RWPE1 (cell line): ENCODE data around the gene KRTAP10-1.
"Not testable (repeated sequence)": the region's sequence is repeated elsewhere in the genome, so short reads cannot be mapped to it uniquely, and the experiment has no call there.

ENCODE experiments used
- CTCF ChIA-PET: fragments of 350-600 bp; sonication (Branson Sonifier 250); formaldehyde crosslinking; extraction: SDS; loops from one replicate; lab custom pipeline; 2021; lab: Yijun Ruan, JAX
- POLR2A ChIA-PET: fragments of 400-600 bp; formaldehyde crosslinking; extraction: SDS; loops from one replicate; lab custom pipeline; 2020; ENCODE audit warnings: antibody characterized with exemption; ENCODE audit not compliant: low non-redundant PET; lab: Yijun Ruan, JAX
- DNase-seq: peaks from one replicate; pipeline ENCODE4 v3.0.0; 2012; ENCODE audit warnings: low spot score
- H3K27ac ChIP-seq: fragments of 450-650 bp; 2 replicates; pipeline ENCODE4 v1.5.1; 2017
- TF ChIP-seq, protein P1 (sequence below): fragments of 450-650 bp; conservative IDR thresholded peaks from 2 replicates; pipeline ENCODE4 v1.5.1; 2017; ENCODE audit warnings: low read depth, mild to moderate bottlenecking

KRTAP10-1 gene

GRCh38 chr21:44503901-44504399, 36.0 kb downstream of the KRTAP10-1 start:
- ChIA-PET CTCF (no interaction called here), POLR2A (no interaction called here)
- H3K27ac ChIP-seq, result no peak overlapping the region
- no peak for DNase-seq
- TF ChIP-seq, protein P1, sequence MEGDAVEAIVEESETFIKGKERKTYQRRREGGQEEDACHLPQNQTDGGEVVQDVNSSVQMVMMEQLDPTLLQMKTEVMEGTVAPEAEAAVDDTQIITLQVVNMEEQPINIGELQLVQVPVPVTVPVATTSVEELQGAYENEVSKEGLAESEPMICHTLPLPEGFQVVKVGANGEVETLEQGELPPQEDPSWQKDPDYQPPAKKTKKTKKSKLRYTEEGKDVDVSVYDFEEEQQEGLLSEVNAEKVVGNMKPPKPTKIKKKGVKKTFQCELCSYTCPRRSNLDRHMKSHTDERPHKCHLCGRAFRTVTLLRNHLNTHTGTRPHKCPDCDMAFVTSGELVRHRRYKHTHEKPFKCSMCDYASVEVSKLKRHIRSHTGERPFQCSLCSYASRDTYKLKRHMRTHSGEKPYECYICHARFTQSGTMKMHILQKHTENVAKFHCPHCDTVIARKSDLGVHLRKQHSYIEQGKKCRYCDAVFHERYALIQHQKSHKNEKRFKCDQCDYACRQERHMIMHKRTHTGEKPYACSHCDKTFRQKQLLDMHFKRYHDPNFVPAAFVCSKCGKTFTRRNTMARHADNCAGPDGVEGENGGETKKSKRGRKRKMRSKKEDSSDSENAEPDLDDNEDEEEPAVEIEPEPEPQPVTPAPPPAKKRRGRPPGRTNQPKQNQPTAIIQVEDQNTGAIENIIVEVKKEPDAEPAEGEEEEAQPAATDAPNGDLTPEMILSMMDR, result no peak

GRCh38 chr21:44503006-44503889, 36.7 kb downstream of the KRTAP10-1 start:
- POLR2A ChIA-PET, H3K27ac ChIP-seq, DNase-seq: not testable (repeated sequence)
- CTCF ChIA-PET, result interaction anchor here (0.6 kb wide), 2 partner anchors 14 to 164 kb away, joined by 3 read pairs; partner anchors contain the start of gene CFAP410

DNA sequence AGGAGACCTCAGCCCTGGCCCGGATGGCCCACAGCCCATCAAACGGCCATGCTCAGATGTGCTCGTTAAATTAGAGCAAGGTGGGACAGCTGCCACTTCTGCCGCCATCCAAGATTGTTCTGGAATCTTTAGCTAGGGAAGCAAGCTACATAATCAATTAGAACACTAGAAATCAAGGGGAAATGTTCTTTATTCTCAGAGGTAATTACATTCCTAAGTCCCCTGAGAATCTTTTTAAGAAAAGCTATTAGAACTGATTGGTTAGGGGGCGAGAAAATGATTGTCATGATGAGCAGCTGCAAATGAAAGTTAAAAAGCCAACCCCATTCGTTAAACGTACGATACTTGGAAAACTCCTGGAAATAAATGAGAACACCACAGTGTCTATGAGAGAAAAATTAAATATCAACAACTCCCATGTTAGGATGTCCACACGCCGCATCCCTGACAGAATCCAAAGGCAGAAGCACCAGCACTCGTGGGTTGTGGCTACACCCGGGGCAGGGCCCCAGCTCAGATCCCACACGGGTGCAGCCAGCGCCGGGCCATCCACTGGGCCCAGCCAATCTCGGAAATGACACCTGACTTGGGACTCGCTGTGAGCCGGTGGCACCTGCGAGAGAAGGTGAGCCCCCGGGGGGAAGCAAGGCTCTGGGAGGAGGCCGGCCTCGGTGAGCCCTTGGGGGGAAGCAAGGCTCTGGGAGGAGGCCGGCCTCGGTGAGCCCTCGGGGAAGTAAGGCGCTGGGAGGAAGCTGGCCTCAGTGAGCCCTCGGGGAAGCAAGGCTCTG, 37.6 kb downstream of the KRTAP10-1 start:
- ChIA-PET POLR2A (no interaction called here), CTCF (interaction anchor here (0.6 to 2.6 kb wide), 2 partner anchors 8 to 163 kb away, joined by 3 to 9 read pairs; partner anchors contain the start of gene CFAP410)
- H3K27ac ChIP-seq, result no peak overlapping the region
- no peak for DNase-seq
- TF ChIP-seq, protein P1, result no peak

- no peak for DNase-seq
- TF ChIP-seq, protein P1, result no peak
- CTCF ChIA-PET, result interaction anchor here (2.6 kb wide), 1 partner anchor 10 kb away, joined by 9 read pairs; no protein-coding TSS in a partner anchor
- POLR2A ChIA-PET, result no interaction called here
- H3K27ac ChIP-seq, result no peak overlapping the region
Observed at GRCh38 chr21:44500111-44500510, 39.9 kb downstream of the KRTAP10-1 start.

- no peak for DNase-seq
- ChIA-PET POLR2A (no interaction called here), CTCF (interaction anchor here (2.6 kb wide), 1 partner anchor 11 kb away, joined by 9 read pairs; no protein-coding TSS in a partner anchor)
- H3K27ac ChIP-seq, result no peak overlapping the region
- TF ChIP-seq, protein P1, result no peak
Observed at GRCh38 chr21:44499631-44500030, 40.4 kb downstream of the KRTAP10-1 start.

- no peak for DNase-seq
- TF ChIP-seq, protein P1, result no peak
- ChIA-PET POLR2A (no interaction called here), CTCF (no interaction called here)
- H3K27ac ChIP-seq, result no peak overlapping the region
Observed at GRCh38 chr21:44499211-44499560, 40.8 kb downstream of the KRTAP10-1 start.
